Skeletal muscle tissue (tissue), 4 donors: ENCODE measurements around the gene ZNF217. TPM values are rescaled to one million over a fixed set of nuclear protein-coding genes. Genes with fewer than 3 reads are reported as not detected.
"Not testable (repeated sequence)": the region's sequence is repeated elsewhere in the genome, so short reads cannot be mapped to it uniquely, and the experiment has no call there.

Experiments used
- H3K27ac ChIP-seq: one replicate; pipeline ENCODE4 v1.7.0; 2013; ENCODE audit warnings: mild to moderate bottlenecking, low read depth, low read length, inconsistent platforms
- H3K27me3 ChIP-seq, 3 donors: one replicate each; pipeline ENCODE4 v1.7.0; 2013; ENCODE audit warnings: low read length in 3 of 3; ENCODE audit not compliant: control insufficient read depth in 3 of 3, insufficient read depth in 3 of 3
- H3K36me3 ChIP-seq, 3 donors: one replicate each; pipeline ENCODE4 v1.7.0; 2013; ENCODE audit warnings: low read length in 3 of 3; ENCODE audit not compliant: control insufficient read depth in 3 of 3, insufficient read depth in 3 of 3
- H3K4me1 ChIP-seq, 3 donors: one replicate each; pipeline ENCODE4 v1.7.0; 2013; ENCODE audit warnings: low read length in 3 of 3, mild to moderate bottlenecking in 3 of 3; ENCODE audit not compliant: control insufficient read depth in 3 of 3, insufficient read depth in 3 of 3
- H3K4me3 ChIP-seq, 3 donors: one replicate each; pipeline ENCODE4 v1.7.0; 2013; ENCODE audit warnings: low read length in 3 of 3
- H3K9ac ChIP-seq, 3 donors: one replicate each; pipeline ENCODE4 v1.7.0; 2013; ENCODE audit warnings: low read length in 3 of 3, mild to moderate bottlenecking in 3 of 3, moderate library complexity in 2 of 3, low read depth in 1 of 3
- H3K9me3 ChIP-seq, 3 donors: one replicate each; pipeline ENCODE4 v1.7.0; 2013; ENCODE audit warnings: low read length in 3 of 3; ENCODE audit not compliant: control insufficient read depth in 3 of 3
- total RNA-seq: library from RNA; depleted of rRNA; stranded (reverse); fragments of >200 nt; gene quantifications from one replicate; pipeline ENCODE4 v1.2.3, GENCODE V29; 2014
- donor health status: Osteomylitis.

ZNF217 gene
- total RNA-seq, 1 donor from 2014 or later: 8.4 TPM

GRCh38 chr20:53591941-53592441 is 1.6 kb downstream of the ZNF217 start:
- not testable (repeated sequence) for H3K4me1 ChIP-seq

GRCh38 chr20:53591206-53591741 is 2.4 kb downstream of the ZNF217 start:
- H3K4me3 ChIP-seq: peak overlapping the region in 2 of 3 donors; percentile 24 to 60
- not testable (repeated sequence) for H3K9me3 ChIP-seq, H3K36me3 ChIP-seq, H3K27me3 ChIP-seq, H3K4me1 ChIP-seq
- H3K9ac ChIP-seq: peak overlapping the region in 2 of 3 donors; percentile 32 to 47
- peak overlapping the region; percentile 92 for H3K27ac ChIP-seq

More at GRCh38 chr20:53591941-53592441, 1.6 kb downstream of the ZNF217 start:
- H3K27me3 ChIP-seq, H3K9me3 ChIP-seq, H3K36me3 ChIP-seq: not testable (repeated sequence)
- Histone ChIP-seq H3K27ac (peak overlapping the region; percentile 92), H3K9ac (peak overlapping the region; percentile 11 to 74 (median 47)), H3K4me3 (peak overlapping the region; percentile 60 to 68 (median 62))

GRCh38 chr20:53590608-53591007 is 3.0 kb downstream of the ZNF217 start:
- Histone ChIP-seq H3K9ac (peak overlapping the region in 1 of 3 donors; percentile 51), H3K27ac (peak overlapping the region; percentile 92), H3K4me3 (peak overlapping the region in 1 of 3 donors; percentile 43)
- H3K36me3 ChIP-seq, H3K27me3 ChIP-seq, H3K9me3 ChIP-seq, H3K4me1 ChIP-seq: not testable (repeated sequence)

GRCh38 chr20:53590122-53590521 is 3.5 kb downstream of the ZNF217 start:
- peak overlapping the region; percentile 92 for H3K27ac ChIP-seq
- H3K4me1 ChIP-seq, H3K9ac ChIP-seq, H3K9me3 ChIP-seq, H3K27me3 ChIP-seq, H3K36me3 ChIP-seq, H3K4me3 ChIP-seq: not testable (repeated sequence)

- H3K9ac ChIP-seq: peak overlapping the region in 1 of 3 donors; percentile 20
- H3K27me3 ChIP-seq, H3K9me3 ChIP-seq, H3K36me3 ChIP-seq, H3K4me1 ChIP-seq: not testable (repeated sequence)
- peak overlapping the region; percentile 70 for H3K27ac ChIP-seq
- H3K4me3 ChIP-seq: peak overlapping the region in 1 of 3 donors; percentile 7
These were observed 4.1 kb downstream of the ZNF217 start for GRCh38 chr20:53589321-53590065.

GRCh38 chr20:53587157-53587703 is 6.4 kb downstream of the ZNF217 start:
- H3K27ac ChIP-seq, H3K27me3 ChIP-seq, H3K36me3 ChIP-seq, H3K9ac ChIP-seq, H3K9me3 ChIP-seq, H3K4me3 ChIP-seq, H3K4me1 ChIP-seq: not testable (repeated sequence)

- Histone ChIP-seq H3K4me3 (no peak overlapping the region), H3K9ac (no peak overlapping the region), H3K4me1 (peaks cover 2 to 13% (median 11%) of the 10 kb centered on the region in 3 donors), H3K36me3 (peaks cover 6 to 11% (median 9%) of the 10 kb centered on the region in 3 donors), H3K9me3 (no peaks in the 10 kb centered on the region), H3K27me3 (no peaks in the 10 kb centered on the region), H3K27ac (no peak overlapping the region)
These were observed 7.0 kb downstream of the ZNF217 start for GRCh38 chr20:53586640-53587039.

- H3K27ac ChIP-seq, H3K27me3 ChIP-seq, H3K9me3 ChIP-seq, H3K4me3 ChIP-seq, H3K9ac ChIP-seq: not testable (repeated sequence)
- peaks cover 11 to 17% (median 14%) of the 10 kb centered on the region in 3 donors for H3K36me3 ChIP-seq
- H3K4me1 ChIP-seq: peaks cover 5 to 15% (median 12%) of the 10 kb centered on the region in 3 donors
These were observed 7.7 kb downstream of the ZNF217 start for GRCh38 chr20:53585910-53586309.

- Histone ChIP-seq H3K36me3 (peaks cover 11 to 18% (median 14%) of the 10 kb centered on the region in 3 donors), H3K4me1 (peaks cover 11 to 22% (median 20%) of the 10 kb centered on the region in 3 donors)
- H3K9ac ChIP-seq, H3K9me3 ChIP-seq, H3K27ac ChIP-seq, H3K4me3 ChIP-seq, H3K27me3 ChIP-seq: not testable (repeated sequence)
These were observed 8.6 kb downstream of the ZNF217 start for GRCh38 chr20:53585004-53585569.

GRCh38 chr20:53584550-53584913 is 9.1 kb downstream of the ZNF217 start:
- H3K4me1 ChIP-seq: peaks cover 16 to 25% (median 21%) of the 10 kb centered on the region in 3 donors
- not testable (repeated sequence) for H3K27me3 ChIP-seq

More at GRCh38 chr20:53584550-53584913, 9.1 kb downstream of the ZNF217 start:
- not testable (repeated sequence) for H3K4me3 ChIP-seq, H3K9ac ChIP-seq, H3K27ac ChIP-seq, H3K9me3 ChIP-seq
- H3K36me3 ChIP-seq: peaks cover 11 to 18% (median 14%) of the 10 kb centered on the region in 3 donors
